AG04450 (cell line): Measurements from ENCODE around the gene KCNH2. TPM values are rescaled to one million over a fixed set of nuclear protein-coding genes. Genes with fewer than 3 reads are reported as not detected.

Source experiments
- CTCF ChIA-PET: fragments of 300-600, 350-600 bp; formaldehyde crosslinking; extraction: SDS; loops from one replicate; lab custom pipeline; 2022; ENCODE audit warnings: antibody characterized with exemption, inconsistent platforms; lab: Charles Lee
- POLR2A ChIA-PET: fragments of 350-600 bp; formaldehyde crosslinking; extraction: SDS; loops from one replicate; lab custom pipeline; 2021; ENCODE audit warnings: antibody characterized with exemption, inconsistent platforms; lab: Yijun Ruan, JAX
- DNase-seq: peaks from one replicate; pipeline ENCODE4 v3.0.0-alpha.2; 2011; ENCODE audit warnings: low read depth, low spot score
- H3K27ac ChIP-seq: one replicate; pipeline ENCODE4 v1.5.1; 2012; ENCODE audit warnings: low read depth, low read length, control low read depth
- H3K27me3 ChIP-seq: one replicate; pipeline ENCODE4 v1.6.0; 2012; ENCODE audit warnings: low read length; ENCODE audit not compliant: control insufficient read depth, insufficient read depth
- H3K4me3 ChIP-seq: 2 replicates; pipeline ENCODE4 v1.5.1; 2011; ENCODE audit warnings: mild to moderate bottlenecking, low read depth, low read length, control low read depth
- H3K9me3 ChIP-seq: 2 replicates; pipeline ENCODE4 v1.5.1; 2012; ENCODE audit warnings: low read length; ENCODE audit not compliant: control insufficient read depth, insufficient read depth
- polyA plus RNA-seq: library from polyadenylated mRNA; depleted of rRNA; stranded (reverse); fragments of >200 nt; gene quantifications from 2 replicates; pipeline ENCODE4 v1.2.3, GENCODE V29; 2011
- TF ChIP-seq, protein P1 (sequence below): IDR thresholded peaks from 2 replicates; pipeline ENCODE4 v1.5.1; 2011; ENCODE audit warnings: low read depth, low read length, control low read depth, inconsistent platforms

The KCNH2 gene
- polyA plus RNA-seq, 1 experiment: 1.3 TPM

DNA sequence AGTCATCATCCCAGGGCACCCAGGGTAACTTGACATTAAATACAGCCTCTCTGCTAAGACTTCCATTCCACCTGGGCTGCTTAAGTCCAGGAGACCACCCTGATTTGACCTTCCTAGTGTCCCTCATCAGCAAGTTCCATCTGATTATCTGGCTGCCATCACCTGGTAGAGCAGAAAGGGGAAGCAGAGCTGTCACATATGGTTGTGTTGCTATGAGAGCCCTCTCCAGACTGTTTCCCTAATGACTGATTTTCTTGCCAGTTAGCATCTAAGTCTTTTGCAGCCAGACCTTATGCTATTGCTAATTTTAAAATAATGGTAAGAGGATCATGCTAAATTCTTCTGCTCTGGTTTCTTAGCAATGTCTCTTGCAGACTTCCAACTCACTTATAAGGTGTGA is 38.7 kb downstream of the KCNH2 start:
- H3K27ac ChIP-seq: no peak overlapping the region
- H3K4me3 ChIP-seq: no peak overlapping the region
- ChIA-PET POLR2A (no interaction called here), CTCF (no interaction called here)
- TF ChIP-seq, protein P1, sequence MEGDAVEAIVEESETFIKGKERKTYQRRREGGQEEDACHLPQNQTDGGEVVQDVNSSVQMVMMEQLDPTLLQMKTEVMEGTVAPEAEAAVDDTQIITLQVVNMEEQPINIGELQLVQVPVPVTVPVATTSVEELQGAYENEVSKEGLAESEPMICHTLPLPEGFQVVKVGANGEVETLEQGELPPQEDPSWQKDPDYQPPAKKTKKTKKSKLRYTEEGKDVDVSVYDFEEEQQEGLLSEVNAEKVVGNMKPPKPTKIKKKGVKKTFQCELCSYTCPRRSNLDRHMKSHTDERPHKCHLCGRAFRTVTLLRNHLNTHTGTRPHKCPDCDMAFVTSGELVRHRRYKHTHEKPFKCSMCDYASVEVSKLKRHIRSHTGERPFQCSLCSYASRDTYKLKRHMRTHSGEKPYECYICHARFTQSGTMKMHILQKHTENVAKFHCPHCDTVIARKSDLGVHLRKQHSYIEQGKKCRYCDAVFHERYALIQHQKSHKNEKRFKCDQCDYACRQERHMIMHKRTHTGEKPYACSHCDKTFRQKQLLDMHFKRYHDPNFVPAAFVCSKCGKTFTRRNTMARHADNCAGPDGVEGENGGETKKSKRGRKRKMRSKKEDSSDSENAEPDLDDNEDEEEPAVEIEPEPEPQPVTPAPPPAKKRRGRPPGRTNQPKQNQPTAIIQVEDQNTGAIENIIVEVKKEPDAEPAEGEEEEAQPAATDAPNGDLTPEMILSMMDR: no peak
- H3K9me3 ChIP-seq: no peaks in the 10 kb centered on the region
- H3K27me3 ChIP-seq: peaks cover 10% of the 10 kb centered on the region
- DNase-seq: no peak

DNA sequence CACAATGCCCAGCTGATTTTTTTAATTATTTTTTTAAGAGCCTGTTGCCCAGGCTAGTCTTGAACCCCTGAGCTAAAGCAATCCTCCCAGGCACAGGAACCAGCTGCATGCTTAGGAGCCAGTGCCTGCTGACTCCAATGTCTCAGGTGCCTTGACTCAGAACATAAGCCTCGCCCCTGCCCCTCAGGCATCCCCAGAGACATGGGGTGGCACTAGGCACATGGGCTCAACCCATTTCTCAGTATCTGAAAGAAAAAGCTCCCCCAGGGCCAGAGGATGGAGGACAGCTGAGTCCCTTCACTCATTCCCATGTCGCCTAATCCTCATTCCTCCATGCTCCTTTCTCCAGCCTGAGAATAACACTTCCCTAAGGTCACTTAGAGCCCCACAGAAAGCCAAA is 39.1 kb downstream of the KCNH2 start:
- DNase-seq: no peak
- Histone ChIP-seq H3K27ac (no peak overlapping the region), H3K4me3 (no peak overlapping the region), H3K27me3 (peaks cover 10% of the 10 kb centered on the region), H3K9me3 (no peaks in the 10 kb centered on the region)
- TF ChIP-seq, protein P1: no peak
- CTCF ChIA-PET: no interaction called here
- POLR2A ChIA-PET: no interaction called here

DNA sequence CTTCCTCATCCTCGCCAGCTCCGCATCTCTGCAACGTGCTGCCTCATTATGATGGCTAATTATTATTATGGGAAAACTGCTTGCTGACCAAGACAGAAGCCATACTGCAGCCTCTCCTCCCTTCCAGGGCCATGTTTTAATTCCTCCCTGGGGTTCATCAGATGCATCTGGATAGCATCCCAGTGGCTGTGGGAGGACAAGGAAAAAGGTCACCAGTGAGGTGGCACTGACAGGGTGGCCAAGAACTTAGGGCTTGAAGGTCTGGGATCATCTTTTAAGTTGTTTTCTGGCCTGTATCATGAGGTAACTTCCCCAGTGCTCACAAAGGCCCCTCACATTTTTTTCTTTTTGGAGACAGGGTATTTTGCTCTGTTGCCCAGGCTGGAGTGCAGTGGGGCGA is 39.6 kb downstream of the KCNH2 start:
- POLR2A ChIA-PET: no interaction called here

DNA sequence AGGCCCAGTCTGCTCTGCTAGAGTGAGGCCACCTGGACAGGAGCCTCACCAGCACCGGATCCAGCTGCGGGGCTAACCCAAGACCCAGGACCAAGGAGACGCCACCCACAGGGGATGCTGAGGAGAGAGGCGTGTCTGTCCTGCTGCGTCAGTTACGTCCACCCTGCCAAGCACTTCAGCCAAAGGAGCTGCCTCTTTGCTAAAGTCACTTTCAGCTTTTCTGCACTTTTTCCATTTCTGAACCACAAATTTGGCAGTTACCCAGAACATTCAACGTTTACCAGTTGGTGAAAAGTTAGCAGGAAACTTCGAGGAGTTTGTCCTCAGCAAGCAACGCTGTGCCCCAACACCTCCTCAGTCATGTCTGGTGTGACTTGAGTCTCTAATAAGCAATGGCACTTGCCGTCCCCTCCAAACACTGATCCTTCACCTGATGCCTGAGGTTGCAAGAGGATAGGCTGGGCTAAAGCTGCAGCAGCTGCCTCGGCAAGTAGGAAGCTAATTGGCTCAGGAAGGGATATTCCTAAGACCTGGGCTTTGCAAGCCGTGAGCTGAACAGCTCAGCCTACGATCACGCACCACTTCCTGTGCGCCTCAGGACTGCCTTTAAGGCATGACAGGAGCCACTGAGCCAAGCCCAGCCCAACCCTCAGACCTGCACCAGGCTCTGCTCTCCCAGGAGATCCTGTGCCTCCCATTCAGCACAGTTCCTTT is 40.1 kb downstream of the KCNH2 start:
- POLR2A ChIA-PET: no interaction called here
- no peak for DNase-seq
- CTCF ChIA-PET: interaction anchor here (0.9 kb wide), 1 partner anchor 40 kb away, joined by 3 read pairs; no protein-coding TSS in a partner anchor
- no peaks in the 10 kb centered on the region for H3K9me3 ChIP-seq
- TF ChIP-seq, protein P1: no peak
- H3K27ac ChIP-seq: no peak overlapping the region
- peak overlapping the region; percentile 13; the same call in 1 of the 2 replicates for H3K4me3 ChIP-seq
- H3K27me3 ChIP-seq: peaks cover 10% of the 10 kb centered on the region

More for the DNA sequence above, 39.6 kb downstream of the KCNH2 start:
- H3K9me3 ChIP-seq: no peaks in the 10 kb centered on the region
- H3K27ac ChIP-seq: no peak overlapping the region
- DNase-seq: no peak
- CTCF ChIA-PET: no interaction called here
- H3K27me3 ChIP-seq: peaks cover 10% of the 10 kb centered on the region
- H3K4me3 ChIP-seq: no peak overlapping the region
- TF ChIP-seq, protein P1: no peak

DNA sequence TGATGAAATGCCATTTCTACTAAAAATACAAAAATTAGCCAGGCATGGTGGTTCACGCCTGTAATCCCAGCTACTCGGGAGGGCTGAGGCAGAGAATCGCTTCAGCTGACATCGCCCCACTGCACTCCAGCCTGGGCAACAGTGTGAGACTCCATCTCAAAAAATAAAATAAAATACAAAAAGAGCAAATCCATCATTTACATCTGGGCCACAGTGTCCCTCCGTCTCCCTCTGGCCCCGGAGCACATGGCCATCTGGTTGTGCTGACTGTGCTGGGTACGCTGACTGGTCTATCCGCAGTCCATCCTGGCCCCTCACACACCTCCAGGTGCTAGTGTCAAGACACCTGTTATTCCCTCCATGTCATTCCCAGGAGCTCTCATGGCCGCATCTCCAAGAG is 42.1 kb downstream of the KCNH2 start:
- Histone ChIP-seq H3K4me3 (no peak overlapping the region), H3K27ac (no peak overlapping the region), H3K9me3 (no peaks in the 10 kb centered on the region), H3K27me3 (peaks cover 5% of the 10 kb centered on the region)
- ChIA-PET POLR2A (no interaction called here), CTCF (no interaction called here)
- TF ChIP-seq, protein P1: no peak
- DNase-seq: no peak
